Uterine smooth muscle cell (primary cell): ENCODE measurements around the gene CD164. TPM values are rescaled to one million over a fixed set of nuclear protein-coding genes. Genes with fewer than 3 reads are reported as not detected.

Source experiments
- total RNA-seq: library from RNA; depleted of rRNA; stranded (reverse); fragments of >200 nt; gene quantifications from 2 replicates; pipeline ENCODE4 v1.2.3, GENCODE V29; 2014

CD164 gene
- 150 and 207 TPM in 2 replicates for total RNA-seq

GRCh38 chr6:109381747-109382575 lies at the start of gene CD164:
TSS of gene CD164 (minus strand) at chr6:109382467. CDS start at chr6:109382378, 89 bp downstream.

Other genes starting within 250 kb of the CD164 start
- gene PPIL6, start 58.2 kb upstream of the CD164 start, total RNA-seq = 2.3 and 5.0 TPM in 2 replicates
- 8.3 and 13.7 TPM in 2 replicates for gene SMPD2, start 58.3 kb upstream of the CD164 start, total RNA-seq
- gene MICAL1, start 73.3 kb upstream of the CD164 start, total RNA-seq = 52.2 and 78.1 TPM in 2 replicates
- 9.0 and 10.4 TPM in 2 replicates for gene ZBTB24, start 100.8 kb upstream of the CD164 start, total RNA-seq